K562 (cell line): ENCODE results near the gene EPX. TPM values are rescaled to one million over a fixed set of nuclear protein-coding genes. Genes with fewer than 3 reads are reported as not detected.

Experiments
- MCM3 ChIP-seq: fragments of 450-650 bp; IDR thresholded peaks from 2 replicates; pipeline ENCODE4 v1.6.1; 2016
- polyA plus RNA-seq, 8 experiments: library from polyadenylated mRNA; depleted of rRNA in 4 of 8; stranded (reverse) in 5 of 8; unstranded in 3 of 8; fragments of >200 nt; fragmentation: Nextera tagmentation in 2 of 8; fragmentation: Illumina TruSeq in 1 of 8; extraction: Ambion mirVana in 2 of 8; extraction: Trizol in 1 of 8; gene quantifications; 2 replicates each; pipeline versions ENCODE4 v1.2.1 to v1.2.3, GENCODE V29; 2011 to 2014; ENCODE audit warnings: inconsistent platforms in 1 of 8, missing spikeins in 1 of 8
- total RNA-seq, 7 experiments: library from RNA; depleted of rRNA in 6 of 7; stranded (reverse); fragments of >200 nt in 6 of 7; fragmentation: Illumina TruSeq in 2 of 7; extraction: Trizol in 2 of 7; gene quantifications; 2 replicates each; pipeline versions ENCODE4 v1.2.1 to v1.2.3, GENCODE V29; 2011 to 2021; ENCODE audit warnings: low replicate concordance in 1 of 7
- TF ChIP-seq, protein P1 (sequence below): fragments of 250-450 bp; sonication (Bioruptor Pico); IDR thresholded peaks from 2 replicates; pipeline ENCODE4 v1.4.0; 2020; ENCODE audit warnings: mild to moderate bottlenecking, moderate library complexity
- TF ChIP-seq, protein P2 (sequence below): fragments of 250-450 bp; sonication (Bioruptor Pico); IDR thresholded peaks from 2 replicates; pipeline ENCODE4 v1.5.0; 2021; ENCODE audit warnings: mild to moderate bottlenecking, borderline replicate concordance

The EPX gene
- total and polyA plus RNA-seq, 9 of the 15 experiments (the other 6 are each of a cell fraction or from before 2014, with no cell fraction given), result 0.07 to 0.33 (median 0.19) TPM; not detected in 3

DNA sequence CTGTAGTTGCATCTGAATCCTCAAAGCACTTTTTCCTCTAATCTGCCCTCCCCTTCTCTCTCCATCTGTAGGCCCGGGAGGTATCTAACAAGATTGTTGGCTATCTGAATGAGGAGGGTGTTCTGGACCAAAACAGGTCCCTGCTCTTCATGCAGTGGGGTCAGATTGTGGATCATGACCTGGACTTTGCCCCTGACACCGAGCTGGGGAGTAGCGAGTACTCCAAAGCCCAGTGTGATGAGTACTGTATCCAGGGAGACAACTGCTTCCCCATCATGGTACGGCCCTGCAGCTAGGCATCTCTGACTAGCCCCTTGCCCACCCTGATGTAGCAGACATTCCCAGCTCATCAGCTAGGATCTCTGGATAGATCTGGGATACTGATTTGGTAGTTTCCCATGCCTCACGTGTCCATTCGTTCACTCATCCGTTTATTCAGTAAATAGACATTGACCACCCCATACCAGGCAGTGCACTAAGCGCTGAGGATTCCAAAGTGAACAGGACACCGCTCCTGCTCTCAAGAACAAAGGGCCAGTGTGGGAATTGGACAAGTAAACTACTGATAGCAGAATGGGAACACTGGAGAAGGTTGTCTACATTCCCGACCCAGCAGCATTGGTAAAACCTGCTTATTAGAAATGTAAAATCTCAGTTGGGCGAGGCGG is 58.0 kb downstream of the EPX start (continued):
- TF ChIP-seq, protein P1, sequence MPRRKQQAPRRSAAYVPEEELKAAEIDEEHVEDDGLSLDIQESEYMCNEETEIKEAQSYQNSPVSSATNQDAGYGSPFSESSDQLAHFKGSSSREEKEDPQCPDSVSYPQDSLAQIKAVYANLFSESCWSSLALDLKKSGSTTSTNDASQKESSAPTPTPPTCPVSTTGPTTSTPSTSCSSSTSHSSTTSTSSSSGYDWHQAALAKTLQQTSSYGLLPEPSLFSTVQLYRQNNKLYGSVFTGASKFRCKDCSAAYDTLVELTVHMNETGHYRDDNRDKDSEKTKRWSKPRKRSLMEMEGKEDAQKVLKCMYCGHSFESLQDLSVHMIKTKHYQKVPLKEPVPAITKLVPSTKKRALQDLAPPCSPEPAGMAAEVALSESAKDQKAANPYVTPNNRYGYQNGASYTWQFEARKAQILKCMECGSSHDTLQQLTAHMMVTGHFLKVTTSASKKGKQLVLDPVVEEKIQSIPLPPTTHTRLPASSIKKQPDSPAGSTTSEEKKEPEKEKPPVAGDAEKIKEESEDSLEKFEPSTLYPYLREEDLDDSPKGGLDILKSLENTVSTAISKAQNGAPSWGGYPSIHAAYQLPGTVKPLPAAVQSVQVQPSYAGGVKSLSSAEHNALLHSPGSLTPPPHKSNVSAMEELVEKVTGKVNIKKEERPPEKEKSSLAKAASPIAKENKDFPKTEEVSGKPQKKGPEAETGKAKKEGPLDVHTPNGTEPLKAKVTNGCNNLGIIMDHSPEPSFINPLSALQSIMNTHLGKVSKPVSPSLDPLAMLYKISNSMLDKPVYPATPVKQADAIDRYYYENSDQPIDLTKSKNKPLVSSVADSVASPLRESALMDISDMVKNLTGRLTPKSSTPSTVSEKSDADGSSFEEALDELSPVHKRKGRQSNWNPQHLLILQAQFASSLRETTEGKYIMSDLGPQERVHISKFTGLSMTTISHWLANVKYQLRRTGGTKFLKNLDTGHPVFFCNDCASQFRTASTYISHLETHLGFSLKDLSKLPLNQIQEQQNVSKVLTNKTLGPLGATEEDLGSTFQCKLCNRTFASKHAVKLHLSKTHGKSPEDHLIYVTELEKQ (CRISPR knock-in tag), result no peak
- TF ChIP-seq, protein P2, sequence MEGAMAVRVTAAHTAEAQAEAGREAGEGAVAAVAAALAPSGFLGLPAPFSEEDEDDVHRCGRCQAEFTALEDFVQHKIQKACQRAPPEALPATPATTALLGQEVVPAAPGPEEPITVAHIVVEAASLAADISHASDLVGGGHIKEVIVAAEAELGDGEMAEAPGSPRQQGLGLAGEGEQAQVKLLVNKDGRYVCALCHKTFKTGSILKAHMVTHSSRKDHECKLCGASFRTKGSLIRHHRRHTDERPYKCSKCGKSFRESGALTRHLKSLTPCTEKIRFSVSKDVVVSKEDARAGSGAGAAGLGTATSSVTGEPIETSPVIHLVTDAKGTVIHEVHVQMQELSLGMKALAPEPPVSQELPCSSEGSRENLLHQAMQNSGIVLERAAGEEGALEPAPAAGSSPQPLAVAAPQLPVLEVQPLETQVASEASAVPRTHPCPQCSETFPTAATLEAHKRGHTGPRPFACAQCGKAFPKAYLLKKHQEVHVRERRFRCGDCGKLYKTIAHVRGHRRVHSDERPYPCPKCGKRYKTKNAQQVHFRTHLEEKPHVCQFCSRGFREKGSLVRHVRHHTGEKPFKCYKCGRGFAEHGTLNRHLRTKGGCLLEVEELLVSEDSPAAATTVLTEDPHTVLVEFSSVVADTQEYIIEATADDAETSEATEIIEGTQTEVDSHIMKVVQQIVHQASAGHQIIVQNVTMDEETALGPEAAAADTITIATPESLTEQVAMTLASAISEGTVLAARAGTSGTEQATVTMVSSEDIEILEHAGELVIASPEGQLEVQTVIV, result no peak
- TF ChIP-seq MCM3, result no peak
